H1 (cell line): ENCODE results near the gene URGCP. TPM values are rescaled to one million over a fixed set of nuclear protein-coding genes. Genes with fewer than 3 reads are reported as not detected.

Source experiments
- ASH2L ChIP-seq: fragments of 200-600, 300-600 bp; sonication (generic); IDR thresholded peaks from one replicate; pipeline ENCODE4 v1.7.1; 2017; ENCODE audit warnings: low read length
- BCL11A ChIP-seq, 2 experiments: IDR thresholded peaks; one replicate each; pipeline ENCODE4 v1.6.1; 2011; ENCODE audit warnings: low read depth in 2 of 2, low read length in 2 of 2, mild to moderate bottlenecking in 2 of 2
- CBX8 ChIP-seq: fragments of 300-800, 300-1000 bp; sonication (generic); IDR thresholded peaks from 2 replicates; pipeline ENCODE4 v1.7.1; 2016; ENCODE audit warnings: low read depth, low read length, borderline replicate concordance
- CHD1 ChIP-seq: IDR thresholded peaks from 2 replicates; pipeline ENCODE4 v1.6.1; 2012; ENCODE audit warnings: low read depth, low read length, improper control_type of control experiment
- EGR1 ChIP-seq: IDR thresholded peaks from 2 replicates; pipeline ENCODE4 v1.6.1; 2011; ENCODE audit warnings: low read depth, low read length, borderline replicate concordance
- HDAC6 ChIP-seq: IDR thresholded peaks from one replicate; pipeline ENCODE4 v1.7.1; 2012; ENCODE audit warnings: low read depth, mild to moderate bottlenecking, inconsistent platforms, low read length, moderate library complexity
- SIN3A ChIP-seq, 2 experiments: IDR thresholded peaks in 1 of 2; conservative IDR thresholded peaks in 1 of 2; 2 replicates each; pipeline ENCODE4 v1.6.1; 2011 to 2012; ENCODE audit warnings: low read length in 2 of 2, improper control_type of control experiment in 1 of 2, low read depth in 1 of 2, mild to moderate bottlenecking in 1 of 2
- SIX5 ChIP-seq: IDR thresholded peaks from 2 replicates; pipeline ENCODE4 v1.6.1; 2011; ENCODE audit warnings: mild to moderate bottlenecking, low read depth, low read length
- polyA plus RNA-seq, 7 experiments: library from polyadenylated mRNA; depleted of rRNA in 3 of 7; stranded (reverse) in 5 of 7; unstranded in 2 of 7; fragments of >200 nt in 5 of 7; fragments of 200-250 nt in 2 of 7; gene quantifications; 1 replicate in 5 of 7; 2 replicates in 1 of 7; 4 replicates in 1 of 7; pipeline versions ENCODE4 v1.2.1 to v1.2.3, GENCODE V29; 2011 to 2013; ENCODE audit warnings: missing spikeins in 2 of 7, mixed read lengths in 2 of 7
- total RNA-seq: library from RNA; stranded (reverse); fragmentation: NEBNext Ultra II Directional; extraction: Animal tissue kit (Norgen Biotek cat#: 25700); gene quantifications from 2 replicates; pipeline ENCODE4 v1.2.1, GENCODE V29; 2021
- TF ChIP-seq, protein P1 (sequence below): fragments of 300-600 bp; sonication (generic); IDR thresholded peaks from 2 replicates; pipeline ENCODE4 v1.7.1; 2012; ENCODE audit warnings: low read length, moderate library complexity, mild to moderate bottlenecking, inconsistent platforms; ENCODE audit not compliant: insufficient replicate concordance

URGCP gene
- total and polyA plus RNA-seq, 2 of the 8 experiments (the other 6 are each of a cell fraction or from before 2014, with no cell fraction given) = 9.0 to 18.7 TPM

DNA sequence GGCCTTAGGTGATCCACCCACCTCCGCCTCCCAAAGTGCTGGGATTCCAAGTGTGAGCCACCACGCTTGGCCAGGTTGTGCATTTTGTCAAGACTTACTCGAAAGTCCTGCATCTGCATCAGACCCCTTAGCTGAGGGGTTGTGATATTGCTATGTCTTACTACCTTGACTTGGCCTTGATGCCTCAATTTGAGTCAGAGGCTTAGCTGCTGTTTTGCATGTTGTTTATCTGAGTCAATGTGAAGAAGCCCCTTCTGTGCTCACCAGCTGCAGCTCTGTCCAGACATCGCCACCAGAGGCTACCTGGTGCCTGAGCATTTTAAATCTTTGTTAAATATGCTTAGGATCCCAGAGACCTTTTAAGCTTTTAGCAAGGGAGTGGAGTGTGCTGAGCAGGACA, 37.9 kb upstream of the URGCP start (continued):
- TF ChIP-seq, protein P1, sequence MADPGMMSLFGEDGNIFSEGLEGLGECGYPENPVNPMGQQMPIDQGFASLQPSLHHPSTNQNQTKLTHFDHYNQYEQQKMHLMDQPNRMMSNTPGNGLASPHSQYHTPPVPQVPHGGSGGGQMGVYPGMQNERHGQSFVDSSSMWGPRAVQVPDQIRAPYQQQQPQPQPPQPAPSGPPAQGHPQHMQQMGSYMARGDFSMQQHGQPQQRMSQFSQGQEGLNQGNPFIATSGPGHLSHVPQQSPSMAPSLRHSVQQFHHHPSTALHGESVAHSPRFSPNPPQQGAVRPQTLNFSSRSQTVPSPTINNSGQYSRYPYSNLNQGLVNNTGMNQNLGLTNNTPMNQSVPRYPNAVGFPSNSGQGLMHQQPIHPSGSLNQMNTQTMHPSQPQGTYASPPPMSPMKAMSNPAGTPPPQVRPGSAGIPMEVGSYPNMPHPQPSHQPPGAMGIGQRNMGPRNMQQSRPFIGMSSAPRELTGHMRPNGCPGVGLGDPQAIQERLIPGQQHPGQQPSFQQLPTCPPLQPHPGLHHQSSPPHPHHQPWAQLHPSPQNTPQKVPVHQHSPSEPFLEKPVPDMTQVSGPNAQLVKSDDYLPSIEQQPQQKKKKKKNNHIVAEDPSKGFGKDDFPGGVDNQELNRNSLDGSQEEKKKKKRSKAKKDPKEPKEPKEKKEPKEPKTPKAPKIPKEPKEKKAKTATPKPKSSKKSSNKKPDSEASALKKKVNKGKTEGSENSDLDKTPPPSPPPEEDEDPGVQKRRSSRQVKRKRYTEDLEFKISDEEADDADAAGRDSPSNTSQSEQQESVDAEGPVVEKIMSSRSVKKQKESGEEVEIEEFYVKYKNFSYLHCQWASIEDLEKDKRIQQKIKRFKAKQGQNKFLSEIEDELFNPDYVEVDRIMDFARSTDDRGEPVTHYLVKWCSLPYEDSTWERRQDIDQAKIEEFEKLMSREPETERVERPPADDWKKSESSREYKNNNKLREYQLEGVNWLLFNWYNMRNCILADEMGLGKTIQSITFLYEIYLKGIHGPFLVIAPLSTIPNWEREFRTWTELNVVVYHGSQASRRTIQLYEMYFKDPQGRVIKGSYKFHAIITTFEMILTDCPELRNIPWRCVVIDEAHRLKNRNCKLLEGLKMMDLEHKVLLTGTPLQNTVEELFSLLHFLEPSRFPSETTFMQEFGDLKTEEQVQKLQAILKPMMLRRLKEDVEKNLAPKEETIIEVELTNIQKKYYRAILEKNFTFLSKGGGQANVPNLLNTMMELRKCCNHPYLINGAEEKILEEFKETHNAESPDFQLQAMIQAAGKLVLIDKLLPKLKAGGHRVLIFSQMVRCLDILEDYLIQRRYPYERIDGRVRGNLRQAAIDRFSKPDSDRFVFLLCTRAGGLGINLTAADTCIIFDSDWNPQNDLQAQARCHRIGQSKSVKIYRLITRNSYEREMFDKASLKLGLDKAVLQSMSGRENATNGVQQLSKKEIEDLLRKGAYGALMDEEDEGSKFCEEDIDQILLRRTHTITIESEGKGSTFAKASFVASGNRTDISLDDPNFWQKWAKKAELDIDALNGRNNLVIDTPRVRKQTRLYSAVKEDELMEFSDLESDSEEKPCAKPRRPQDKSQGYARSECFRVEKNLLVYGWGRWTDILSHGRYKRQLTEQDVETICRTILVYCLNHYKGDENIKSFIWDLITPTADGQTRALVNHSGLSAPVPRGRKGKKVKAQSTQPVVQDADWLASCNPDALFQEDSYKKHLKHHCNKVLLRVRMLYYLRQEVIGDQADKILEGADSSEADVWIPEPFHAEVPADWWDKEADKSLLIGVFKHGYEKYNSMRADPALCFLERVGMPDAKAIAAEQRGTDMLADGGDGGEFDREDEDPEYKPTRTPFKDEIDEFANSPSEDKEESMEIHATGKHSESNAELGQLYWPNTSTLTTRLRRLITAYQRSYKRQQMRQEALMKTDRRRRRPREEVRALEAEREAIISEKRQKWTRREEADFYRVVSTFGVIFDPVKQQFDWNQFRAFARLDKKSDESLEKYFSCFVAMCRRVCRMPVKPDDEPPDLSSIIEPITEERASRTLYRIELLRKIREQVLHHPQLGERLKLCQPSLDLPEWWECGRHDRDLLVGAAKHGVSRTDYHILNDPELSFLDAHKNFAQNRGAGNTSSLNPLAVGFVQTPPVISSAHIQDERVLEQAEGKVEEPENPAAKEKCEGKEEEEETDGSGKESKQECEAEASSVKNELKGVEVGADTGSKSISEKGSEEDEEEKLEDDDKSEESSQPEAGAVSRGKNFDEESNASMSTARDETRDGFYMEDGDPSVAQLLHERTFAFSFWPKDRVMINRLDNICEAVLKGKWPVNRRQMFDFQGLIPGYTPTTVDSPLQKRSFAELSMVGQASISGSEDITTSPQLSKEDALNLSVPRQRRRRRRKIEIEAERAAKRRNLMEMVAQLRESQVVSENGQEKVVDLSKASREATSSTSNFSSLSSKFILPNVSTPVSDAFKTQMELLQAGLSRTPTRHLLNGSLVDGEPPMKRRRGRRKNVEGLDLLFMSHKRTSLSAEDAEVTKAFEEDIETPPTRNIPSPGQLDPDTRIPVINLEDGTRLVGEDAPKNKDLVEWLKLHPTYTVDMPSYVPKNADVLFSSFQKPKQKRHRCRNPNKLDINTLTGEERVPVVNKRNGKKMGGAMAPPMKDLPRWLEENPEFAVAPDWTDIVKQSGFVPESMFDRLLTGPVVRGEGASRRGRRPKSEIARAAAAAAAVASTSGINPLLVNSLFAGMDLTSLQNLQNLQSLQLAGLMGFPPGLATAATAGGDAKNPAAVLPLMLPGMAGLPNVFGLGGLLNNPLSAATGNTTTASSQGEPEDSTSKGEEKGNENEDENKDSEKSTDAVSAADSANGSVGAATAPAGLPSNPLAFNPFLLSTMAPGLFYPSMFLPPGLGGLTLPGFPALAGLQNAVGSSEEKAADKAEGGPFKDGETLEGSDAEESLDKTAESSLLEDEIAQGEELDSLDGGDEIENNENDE = no peak
- TF ChIP-seq CBX8 (no peak), BCL11A (IDR thresholded peaks at IDR 0.05; ENCODE audit: low read depth in 2 of 2, low read length in 2 of 2) (no peak), ASH2L (no peak), EGR1 (no peak), SIX5 (no peak), CHD1 (no peak), HDAC6 (no peak), SIN3A (conservative IDR thresholded peaks at IDR 0.05 in 1 of 2, IDR thresholded peaks at IDR 0.05 in 1 of 2; ENCODE audit: low read depth in 1 of 2, low read length in 2 of 2) (no peak)
